GM12878 (cell line): ENCODE results near the gene SMTNL2. TPM values are rescaled to one million over a fixed set of nuclear protein-coding genes. Genes with fewer than 3 reads are reported as not detected.

Experiments
- ATAC-seq: fragments of 200-7000 bp; cut with Tn5 transposase; 3 replicates; pipeline ENCODE4 v1.9.1; 2020; ENCODE audit warnings: mild to moderate bottlenecking, moderate library complexity
- BruUV-seq: library from RNA; stranded (reverse); fragments of 400-500 nt; replicated peaks from 2 replicates; lab custom pipeline; 2021; lab: Mats Ljungman, UMichigan
- CTCF ChIA-PET: fragments of 300-600 bp; sonication (Branson Sonifier 250); formaldehyde crosslinking; extraction: SDS; loops from one replicate; lab custom pipeline; 2021; ENCODE audit warnings: inconsistent platforms; lab: Yijun Ruan, JAX
- POLR2A ChIA-PET: fragments of 350-600 bp; formaldehyde crosslinking; extraction: SDS; loops from one replicate; lab custom pipeline; 2021; ENCODE audit warnings: inconsistent platforms; lab: Charles Lee
- RAD21 ChIA-PET: fragments of 300-600 bp; sonication (Branson Sonifier 250); formaldehyde crosslinking; loops from one replicate; lab custom pipeline; 2023; ENCODE audit warnings: antibody characterized with exemption; ENCODE audit not compliant: unreplicated experiment; lab: Charles Lee
- SMC1A ChIA-PET: fragments of 300-600 bp; sonication (Branson Sonifier 250); formaldehyde crosslinking; loops from one replicate; lab custom pipeline; 2023; ENCODE audit not compliant: unreplicated experiment, uncharacterized antibody; lab: Charles Lee
- DNase-seq: peaks from one replicate; pipeline ENCODE4 v3.0.0-alpha.2; 2011; ENCODE audit warnings: low read depth, low spot score
- FAIRE-seq: peaks from 3 replicates; lab custom pipeline; 2011; peaks lifted over from hg19 to GRCh38; lab: Jason Lieb, UNC
- H2AFZ ChIP-seq: 2 replicates; pipeline ENCODE4 v1.6.0; 2011; ENCODE audit warnings: low read depth, low read length, control low read depth; ENCODE audit not compliant: control insufficient read depth
- H3K27ac ChIP-seq: 2 replicates; pipeline ENCODE4 v1.5.1; 2011; ENCODE audit warnings: control low read depth; ENCODE audit not compliant: control insufficient read depth, insufficient read depth
- H3K27me3 ChIP-seq, 2 experiments: replicated peaks in 1 of 2; 2 replicates each; pipeline versions ENCODE4 v1.6.0 to v1.6.1; 2011; ENCODE audit warnings: low read length in 1 of 2; ENCODE audit not compliant: control insufficient read depth in 2 of 2, insufficient read depth in 2 of 2
- H3K36me3 ChIP-seq, 2 experiments: 2 replicates each; pipeline ENCODE4 v1.5.1; 2011; ENCODE audit warnings: low read length in 1 of 2; ENCODE audit not compliant: control insufficient read depth in 2 of 2, insufficient read depth in 2 of 2
- H3K4me1 ChIP-seq: 2 replicates; pipeline ENCODE4 v1.6.1; 2011; ENCODE audit warnings: mild to moderate bottlenecking, low read length, moderate library complexity, mixed read lengths; ENCODE audit not compliant: control insufficient read depth, insufficient read depth
- H3K4me2 ChIP-seq: 2 replicates; pipeline ENCODE4 v1.6.0; 2011; ENCODE audit warnings: control low read depth; ENCODE audit not compliant: control insufficient read depth, insufficient read depth
- H3K4me3 ChIP-seq: fragments of 200-600 bp; sonication (generic); 2 replicates; pipeline ENCODE4 v1.5.1; 2016
- H3K79me2 ChIP-seq: 2 replicates; pipeline ENCODE4 v1.6.0; 2011; ENCODE audit warnings: low read length; ENCODE audit not compliant: control insufficient read depth, insufficient read depth
- H3K9ac ChIP-seq: 2 replicates; pipeline ENCODE4 v1.8.0; 2011; ENCODE audit warnings: low read length, control low read depth, mixed read lengths; ENCODE audit not compliant: control insufficient read depth, insufficient read depth
- H3K9me3 ChIP-seq: replicated peaks from 3 replicates; pipeline ENCODE4 v1.5.1; 2011; ENCODE audit warnings: mild to moderate bottlenecking, low read length; ENCODE audit not compliant: control insufficient read depth, insufficient read depth
- H4K20me1 ChIP-seq: 2 replicates; pipeline ENCODE4 v1.6.0; 2011; ENCODE audit not compliant: control insufficient read depth, insufficient read depth
- BACH1 ChIP-seq: fragments of 450-650 bp; IDR thresholded peaks from 2 replicates; pipeline ENCODE4 v1.6.1; 2017; ENCODE audit warnings: mild to moderate bottlenecking, borderline replicate concordance
- BMI1 ChIP-seq: fragments of 450-650 bp; IDR thresholded peaks from 2 replicates; pipeline ENCODE4 v1.6.1; 2016; ENCODE audit warnings: mild to moderate bottlenecking, moderate library complexity, borderline replicate concordance
- HDGF ChIP-seq: fragments of 450-650 bp; IDR thresholded peaks from 2 replicates; pipeline ENCODE4 v1.6.1; 2016; ENCODE audit warnings: antibody characterized with exemption
- NFYB ChIP-seq: IDR thresholded peaks from 2 replicates; pipeline ENCODE4 v1.6.1; 2011; ENCODE audit warnings: low read depth, mild to moderate bottlenecking, low read length, improper control_type of control experiment, moderate library complexity; ENCODE audit not compliant: insufficient read depth
- PAX5 ChIP-seq: IDR thresholded peaks from 2 replicates; pipeline ENCODE4 v1.6.1; 2011; ENCODE audit warnings: low read depth, low read length, borderline replicate concordance
- PAX8 ChIP-seq: fragments of 450-650 bp; IDR thresholded peaks from 2 replicates; pipeline ENCODE4 v1.6.1; 2017; ENCODE audit warnings: mild to moderate bottlenecking, moderate library complexity
- POU2F2 ChIP-seq: IDR thresholded peaks from 3 replicates; pipeline ENCODE4 v1.6.1; 2011; ENCODE audit warnings: low read depth, mild to moderate bottlenecking, low read length, borderline replicate concordance
- RCOR1 ChIP-seq: conservative IDR thresholded peaks from 2 replicates; pipeline ENCODE4 v1.6.1; 2012; ENCODE audit warnings: low read depth, low read length, improper control_type of control experiment
- SMAD1 ChIP-seq: fragments of 450-650 bp; IDR thresholded peaks from 2 replicates; pipeline ENCODE4 v1.6.1; 2018; ENCODE audit warnings: mild to moderate bottlenecking, low read depth; ENCODE audit not compliant: partially characterized antibody
- SMC3 ChIP-seq: IDR thresholded peaks from 2 replicates; pipeline ENCODE4 v1.6.1; 2011; ENCODE audit warnings: low read length, improper control_type of control experiment, borderline replicate concordance
- whole genome bisulfite sequencing: methylation state at CpG from one replicate; pipeline ENCODE4 v1.1.6; 2016; ENCODE audit warnings: low lambda C conversion rate; ENCODE audit not compliant: insufficient replicate concordance, insufficient coverage; ENCODE audit errors: missing lambda C conversion rate; 5-methylcytosine and 5-hydroxymethylcytosine counted together
- in situ Hi-C: fragments of 300-500 bp; cut with MboI; formaldehyde crosslinking; loops from 9 replicates; pipeline ENCODE4 v1.14.3; 2018; ENCODE audit warnings: mixed read lengths
- intact Hi-C: fragments of 100-400 bp; cut with micrococcal nuclease; formaldehyde crosslinking; loops from one replicate; pipeline ENCODE4 v1.14.2; 2022; ENCODE audit not compliant: unreplicated experiment
- polyA plus RNA-seq, 11 experiments: library from polyadenylated mRNA; depleted of rRNA in 4 of 11; unstranded in 6 of 11; stranded (reverse) in 5 of 11; fragments of >200 nt; fragmentation: Nextera tagmentation in 4 of 11; fragmentation: Illumina TruSeq in 1 of 11; extraction: Ambion mirVana in 4 of 11; extraction: Trizol in 1 of 11; gene quantifications; 1 replicate in 1 of 11; 2 replicates in 10 of 11; pipeline versions ENCODE4 v1.2.1 to v1.2.3, GENCODE V29; 2011 to 2016; ENCODE audit warnings: inconsistent platforms in 2 of 11, missing spikeins in 2 of 11, low read depth in 1 of 11
- total RNA-seq, 4 experiments: library from RNA; depleted of rRNA in 3 of 4; stranded (reverse); fragments of >200 nt in 3 of 4; fragmentation: Illumina TruSeq in 1 of 4; extraction: Trizol in 1 of 4; gene quantifications; 2 replicates each; pipeline versions ENCODE4 v1.2.1 to v1.2.3, GENCODE V29; 2013 to 2021
- TF ChIP-seq, protein P1 (sequence below): fragments of 450-650 bp; IDR thresholded peaks from 2 replicates; pipeline ENCODE4 v1.6.1; 2018; ENCODE audit warnings: borderline replicate concordance, mild to moderate bottlenecking; ENCODE audit not compliant: partially characterized antibody
- TF ChIP-seq, protein P2 (sequence below): IDR thresholded peaks from 2 replicates; pipeline ENCODE4 v1.6.1; 2012; ENCODE audit warnings: low read depth, low read length, improper control_type of control experiment

The SMTNL2 gene
- total and polyA plus RNA-seq, 10 of the 15 experiments (the other 5 are each of a cell fraction or from before 2014, with no cell fraction given), result not detected

DNA sequence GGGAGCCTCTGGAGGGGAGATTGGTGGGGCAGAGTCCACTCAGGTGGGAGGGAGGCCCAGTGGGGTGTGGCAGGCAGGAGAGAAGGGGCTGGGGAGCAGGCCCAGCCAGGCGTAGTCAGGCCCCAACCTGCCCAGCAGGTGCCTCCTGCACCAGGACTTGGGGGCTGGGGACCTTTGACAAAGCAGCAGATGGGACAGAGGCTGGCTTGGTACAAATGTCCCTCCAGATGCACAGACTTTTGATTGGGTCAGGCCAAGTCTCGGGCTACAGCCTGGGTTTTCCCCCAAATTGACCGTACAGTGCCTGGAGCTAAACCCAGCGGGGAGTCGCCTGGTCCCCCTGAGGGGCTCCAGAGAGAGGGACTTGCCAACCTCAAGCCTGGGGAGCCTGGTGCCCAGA is 24.4 kb upstream of the SMTNL2 start:
- Histone ChIP-seq H3K4me3 (no peak overlapping the region), H4K20me1 (no peaks in the 10 kb centered on the region)

DNA sequence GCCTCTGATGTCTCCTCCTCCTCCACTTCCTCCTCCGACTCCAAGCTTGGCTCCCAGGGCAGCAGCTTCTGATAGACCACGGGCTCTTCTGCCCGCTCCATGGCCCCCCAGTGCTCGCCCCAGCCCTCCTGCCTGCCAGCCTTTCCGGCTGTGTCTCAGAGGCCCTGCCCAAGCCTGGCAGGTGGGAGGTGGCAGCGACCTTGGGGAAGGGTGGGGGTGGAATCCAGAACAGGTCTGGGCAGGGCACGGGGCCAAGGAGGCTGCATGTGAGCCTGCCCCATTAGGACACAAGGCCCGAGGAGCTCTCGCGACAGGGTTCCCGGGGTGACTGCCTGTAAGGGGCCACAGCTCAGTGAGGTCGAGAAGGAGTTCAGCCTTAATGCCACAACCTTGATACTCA is 23.9 kb upstream of the SMTNL2 start, which contains the start of gene GGT6:
TSS of gene GGT6 (minus strand) at position 157 of the 400 bp plus-strand sequence. CDS start at position 101, 56 bp downstream.
- no peaks in the 10 kb centered on the region for H3K36me3 ChIP-seq
- intact Hi-C loops, result loop anchor here (10.0 kb wide), 1 partner anchor 136 kb away; no protein-coding TSS in a partner anchor
- WGBS, result 70% methylated on average over 10 of the region's 12 CpGs
- ChIA-PET SMC1A (no interaction called here), CTCF (interaction anchor here (0.6 to 1.6 kb wide), 2 partner anchors 139 to 602 kb away, joined by 3 to 4 read pairs; no protein-coding TSS in a partner anchor), RAD21 (no interaction called here), POLR2A (no interaction called here)
- no peak within 1 kb of the TSS for H3K4me2 ChIP-seq
- in situ Hi-C loops, result no loop called here
- no peak within 1 kb of the TSS for H3K9ac ChIP-seq
- no peak within 1 kb of the TSS for H3K4me3 ChIP-seq
- no peak within 1 kb of the TSS for H2AFZ ChIP-seq
- ATAC-seq, result no peak
- no peak within 1 kb of the TSS for H3K27ac ChIP-seq
- H3K9me3 ChIP-seq, result no peaks in the 10 kb centered on the region; the same call in 1 of the 3 replicates
- no peaks in the 10 kb centered on the region for H3K27me3 ChIP-seq
- H4K20me1 ChIP-seq, result no peaks in the 10 kb centered on the region
- peaks cover 46% of the 10 kb centered on the region for H3K4me1 ChIP-seq
- H3K79me2 ChIP-seq, result peaks cover 4% of the 10 kb centered on the region
- BruUV-seq, result no TSS peak
- FAIRE-seq, result no peak
- no peak for DNase-seq
- TF ChIP-seq SMAD1 (no peak), SMC3 (no peak), BMI1 (no peak), PAX8 (no peak), PAX5 (no peak), BACH1 (no peak), HDGF (no peak), POU2F2 (no peak), RCOR1 (no peak)
- TF ChIP-seq, protein P1, sequence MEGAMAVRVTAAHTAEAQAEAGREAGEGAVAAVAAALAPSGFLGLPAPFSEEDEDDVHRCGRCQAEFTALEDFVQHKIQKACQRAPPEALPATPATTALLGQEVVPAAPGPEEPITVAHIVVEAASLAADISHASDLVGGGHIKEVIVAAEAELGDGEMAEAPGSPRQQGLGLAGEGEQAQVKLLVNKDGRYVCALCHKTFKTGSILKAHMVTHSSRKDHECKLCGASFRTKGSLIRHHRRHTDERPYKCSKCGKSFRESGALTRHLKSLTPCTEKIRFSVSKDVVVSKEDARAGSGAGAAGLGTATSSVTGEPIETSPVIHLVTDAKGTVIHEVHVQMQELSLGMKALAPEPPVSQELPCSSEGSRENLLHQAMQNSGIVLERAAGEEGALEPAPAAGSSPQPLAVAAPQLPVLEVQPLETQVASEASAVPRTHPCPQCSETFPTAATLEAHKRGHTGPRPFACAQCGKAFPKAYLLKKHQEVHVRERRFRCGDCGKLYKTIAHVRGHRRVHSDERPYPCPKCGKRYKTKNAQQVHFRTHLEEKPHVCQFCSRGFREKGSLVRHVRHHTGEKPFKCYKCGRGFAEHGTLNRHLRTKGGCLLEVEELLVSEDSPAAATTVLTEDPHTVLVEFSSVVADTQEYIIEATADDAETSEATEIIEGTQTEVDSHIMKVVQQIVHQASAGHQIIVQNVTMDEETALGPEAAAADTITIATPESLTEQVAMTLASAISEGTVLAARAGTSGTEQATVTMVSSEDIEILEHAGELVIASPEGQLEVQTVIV, result no peak

More for the DNA sequence above, 24.4 kb upstream of the SMTNL2 start:
- no peak overlapping the region for H2AFZ ChIP-seq
- ChIA-PET SMC1A (no interaction called here), RAD21 (no interaction called here), CTCF (interaction anchor here (0.6 kb wide), 1 partner anchor 602 kb away, joined by 3 read pairs; no protein-coding TSS in a partner anchor), POLR2A (no interaction called here)
- WGBS, result 79% methylated on average over 5 of the region's 5 CpGs
- no peak for FAIRE-seq
- peaks cover 46% of the 10 kb centered on the region for H3K4me1 ChIP-seq
- no peak overlapping the region for H3K27ac ChIP-seq
- no peaks in the 10 kb centered on the region for H3K27me3 ChIP-seq
- H3K9ac ChIP-seq, result no peak overlapping the region
- DNase-seq, result no peak
- no peaks in the 10 kb centered on the region; the same call in 1 of the 3 replicates for H3K9me3 ChIP-seq
- H3K4me2 ChIP-seq, result no peak overlapping the region
- H3K79me2 ChIP-seq, result peaks cover 8% of the 10 kb centered on the region
- in situ Hi-C loops (no loop called here), intact Hi-C loops (loop anchor here (10.0 kb wide), 1 partner anchor 135 kb away; no protein-coding TSS in a partner anchor)
- H3K36me3 ChIP-seq, result no peaks in the 10 kb centered on the region
- TF ChIP-seq, protein P2, sequence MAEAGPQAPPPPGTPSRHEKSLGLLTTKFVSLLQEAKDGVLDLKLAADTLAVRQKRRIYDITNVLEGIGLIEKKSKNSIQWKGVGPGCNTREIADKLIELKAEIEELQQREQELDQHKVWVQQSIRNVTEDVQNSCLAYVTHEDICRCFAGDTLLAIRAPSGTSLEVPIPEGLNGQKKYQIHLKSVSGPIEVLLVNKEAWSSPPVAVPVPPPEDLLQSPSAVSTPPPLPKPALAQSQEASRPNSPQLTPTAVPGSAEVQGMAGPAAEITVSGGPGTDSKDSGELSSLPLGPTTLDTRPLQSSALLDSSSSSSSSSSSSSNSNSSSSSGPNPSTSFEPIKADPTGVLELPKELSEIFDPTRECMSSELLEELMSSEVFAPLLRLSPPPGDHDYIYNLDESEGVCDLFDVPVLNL, result no peak
- 0 out of 2 replicates have a peak, but pooled peaks have one; percentile 19 for TF ChIP-seq NFYB
- no peak for ATAC-seq
- no TSS peak for BruUV-seq
